Fibroblast of lung (primary cell): Measurements from ENCODE around the gene SACS.

Source experiments
- EZH2 ChIP-seq: IDR thresholded peaks from 2 replicates; pipeline ENCODE4 v1.5.1; 2012; ENCODE audit warnings: low read length, control low read depth, mild to moderate bottlenecking; ENCODE audit errors: missing control alignments
- TF ChIP-seq, protein P1 (sequence below), 2 donors: IDR thresholded peaks in 1 of 2; conservative IDR thresholded peaks in 1 of 2; 1 replicate in 1 of 2; 2 replicates in 1 of 2; pipeline ENCODE4 v1.5.1; 2011 to 2012; ENCODE audit warnings: low read length in 2 of 2, control low read depth in 1 of 2, inconsistent platforms in 1 of 2, low read depth in 1 of 2, mild to moderate bottlenecking in 1 of 2

DNA sequence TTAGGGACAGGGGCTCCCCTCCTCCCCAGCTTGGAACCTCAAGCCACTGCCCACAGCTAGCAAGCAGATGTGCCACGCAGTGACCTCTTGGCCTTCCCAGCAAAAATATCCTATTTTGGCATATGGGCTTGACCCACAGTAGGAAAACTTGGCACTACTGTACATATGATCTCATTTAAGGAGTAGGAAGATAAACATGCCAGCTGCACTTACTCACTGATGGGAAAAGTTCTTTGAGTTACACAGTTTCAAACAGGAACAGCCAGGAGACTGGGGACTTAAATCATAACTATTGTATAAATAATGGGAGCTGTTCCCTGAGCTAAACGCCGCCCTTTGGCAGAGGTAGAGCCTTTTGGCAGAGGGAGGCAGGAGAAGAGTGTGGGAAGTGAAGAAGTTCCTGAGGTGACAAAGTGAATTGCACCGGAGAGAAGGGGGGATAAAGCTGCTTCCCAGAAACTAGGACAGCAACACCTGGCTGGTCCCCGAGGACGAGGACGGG is 6.1 kb downstream of the SACS start:
- TF ChIP-seq, protein P1, sequence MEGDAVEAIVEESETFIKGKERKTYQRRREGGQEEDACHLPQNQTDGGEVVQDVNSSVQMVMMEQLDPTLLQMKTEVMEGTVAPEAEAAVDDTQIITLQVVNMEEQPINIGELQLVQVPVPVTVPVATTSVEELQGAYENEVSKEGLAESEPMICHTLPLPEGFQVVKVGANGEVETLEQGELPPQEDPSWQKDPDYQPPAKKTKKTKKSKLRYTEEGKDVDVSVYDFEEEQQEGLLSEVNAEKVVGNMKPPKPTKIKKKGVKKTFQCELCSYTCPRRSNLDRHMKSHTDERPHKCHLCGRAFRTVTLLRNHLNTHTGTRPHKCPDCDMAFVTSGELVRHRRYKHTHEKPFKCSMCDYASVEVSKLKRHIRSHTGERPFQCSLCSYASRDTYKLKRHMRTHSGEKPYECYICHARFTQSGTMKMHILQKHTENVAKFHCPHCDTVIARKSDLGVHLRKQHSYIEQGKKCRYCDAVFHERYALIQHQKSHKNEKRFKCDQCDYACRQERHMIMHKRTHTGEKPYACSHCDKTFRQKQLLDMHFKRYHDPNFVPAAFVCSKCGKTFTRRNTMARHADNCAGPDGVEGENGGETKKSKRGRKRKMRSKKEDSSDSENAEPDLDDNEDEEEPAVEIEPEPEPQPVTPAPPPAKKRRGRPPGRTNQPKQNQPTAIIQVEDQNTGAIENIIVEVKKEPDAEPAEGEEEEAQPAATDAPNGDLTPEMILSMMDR (conservative IDR thresholded peaks at IDR 0.05 in 1 of 2, IDR thresholded peaks at IDR 0.05 in 1 of 2; ENCODE audit: low read depth in 1 of 2, low read length in 2 of 2), result no peak
- TF ChIP-seq EZH2, result no peak
